H9 (cell line): ENCODE measurements around the gene SYNE2. TPM values are rescaled to one million over a fixed set of nuclear protein-coding genes. Genes with fewer than 3 reads are reported as not detected.

ENCODE experiments used
- DNase-seq: peaks from one replicate; pipeline ENCODE4 v3.0.0-alpha.2; 2017
- H2AFZ ChIP-seq: one replicate; pipeline ENCODE4 v1.6.1; 2013; ENCODE audit warnings: mild to moderate bottlenecking, low read length, control low read depth, moderate library complexity
- H2AK5ac ChIP-seq: 2 replicates; pipeline ENCODE4 v1.6.1; 2013; ENCODE audit warnings: low read length, control low read depth, mixed read lengths; ENCODE audit not compliant: insufficient read length
- H2BK120ac ChIP-seq: one replicate; pipeline ENCODE4 v1.6.1; 2013; ENCODE audit warnings: low read depth, mild to moderate bottlenecking, low read length, control low read depth, inconsistent platforms; ENCODE audit not compliant: poor library complexity, severe bottlenecking
- H2BK12ac ChIP-seq: 2 replicates; pipeline ENCODE4 v1.6.1; 2013; ENCODE audit warnings: low read length, control low read depth, mixed read lengths, low read depth; ENCODE audit not compliant: insufficient read length
- H2BK15ac ChIP-seq: 2 replicates; pipeline ENCODE4 v1.6.1; 2013; ENCODE audit warnings: low read depth, low read length, control low read depth
- H2BK20ac ChIP-seq: one replicate; pipeline ENCODE4 v1.6.1; 2013; ENCODE audit warnings: low read depth, mild to moderate bottlenecking, low read length, control low read depth, inconsistent platforms; ENCODE audit not compliant: poor library complexity, severe bottlenecking
- H2BK5ac ChIP-seq: 2 replicates; pipeline ENCODE4 v1.6.1; 2013; ENCODE audit warnings: low read length, control low read depth, mixed read lengths; ENCODE audit not compliant: insufficient read length
- H3K14ac ChIP-seq: 2 replicates; pipeline ENCODE4 v1.6.1; 2013; ENCODE audit warnings: low read length, control low read depth; ENCODE audit not compliant: insufficient read depth
- H3K18ac ChIP-seq: 2 replicates; pipeline ENCODE4 v1.6.1; 2013; ENCODE audit warnings: low read depth, mild to moderate bottlenecking, mixed read lengths, low read length, control low read depth; ENCODE audit not compliant: insufficient read length
- H3K23ac ChIP-seq: 2 replicates; pipeline ENCODE4 v1.6.1; 2013; ENCODE audit warnings: low read length, control low read depth, mixed read lengths, low read depth; ENCODE audit not compliant: insufficient read length
- H3K23me2 ChIP-seq: 2 replicates; pipeline ENCODE4 v1.6.1; 2013; ENCODE audit warnings: low read depth, mild to moderate bottlenecking, mixed read lengths, low read length, control low read depth; ENCODE audit not compliant: insufficient read length, poor library complexity, severe bottlenecking
- H3K27ac ChIP-seq: 2 replicates; pipeline ENCODE4 v1.5.1; 2013; ENCODE audit warnings: low read length, control low read depth, mixed read lengths, low read depth; ENCODE audit not compliant: insufficient read length
- H3K27me3 ChIP-seq: 2 replicates; pipeline ENCODE4 v1.6.1; 2013; ENCODE audit warnings: low read length, control low read depth, inconsistent platforms; ENCODE audit not compliant: insufficient read depth
- H3K4ac ChIP-seq: 2 replicates; pipeline ENCODE4 v1.6.1; 2013; ENCODE audit warnings: low read depth, mild to moderate bottlenecking, control low read depth, inconsistent platforms, low read length, moderate library complexity
- H3K4me1 ChIP-seq: 2 replicates; pipeline ENCODE4 v1.6.1; 2013; ENCODE audit warnings: low read length, control low read depth, inconsistent platforms; ENCODE audit not compliant: insufficient read depth
- H3K4me2 ChIP-seq: 2 replicates; pipeline ENCODE4 v1.6.1; 2013; ENCODE audit warnings: low read length, control low read depth, mixed read lengths; ENCODE audit not compliant: insufficient read length, insufficient read depth
- H3K56ac ChIP-seq: 2 replicates; pipeline ENCODE4 v1.6.1; 2013; ENCODE audit warnings: low read depth, mild to moderate bottlenecking, mixed read lengths, low read length, control low read depth; ENCODE audit not compliant: insufficient read length
- H3K79me1 ChIP-seq: 2 replicates; pipeline ENCODE4 v1.6.1; 2013; ENCODE audit warnings: low read depth, mild to moderate bottlenecking, moderate library complexity, low read length, control low read depth, inconsistent platforms; ENCODE audit not compliant: insufficient read depth, poor library complexity, severe bottlenecking
- H3K79me2 ChIP-seq: 2 replicates; pipeline ENCODE4 v1.6.1; 2013; ENCODE audit warnings: low read length, control low read depth, inconsistent platforms; ENCODE audit not compliant: insufficient read depth
- H3K9ac ChIP-seq: 2 replicates; pipeline ENCODE4 v1.6.1; 2013; ENCODE audit warnings: low read length, control low read depth, mixed read lengths; ENCODE audit not compliant: insufficient read length; ENCODE audit errors: extremely low read depth
- H3K9me3 ChIP-seq: one replicate; pipeline ENCODE4 v1.6.1; 2013; ENCODE audit warnings: low read depth, low read length, inconsistent platforms; ENCODE audit not compliant: control insufficient read depth
- H3T11ph ChIP-seq: one replicate; pipeline ENCODE4 v1.6.1; 2013; ENCODE audit warnings: mild to moderate bottlenecking, low read length, control low read depth, inconsistent platforms
- H4K20me1 ChIP-seq: one replicate; pipeline ENCODE4 v1.6.1; 2013; ENCODE audit not compliant: control insufficient read depth, insufficient read length, insufficient read depth
- H4K5ac ChIP-seq: 2 replicates; pipeline ENCODE4 v1.6.1; 2013; ENCODE audit warnings: low read depth, mild to moderate bottlenecking, mixed read lengths, low read length, control low read depth; ENCODE audit not compliant: insufficient read length
- H4K8ac ChIP-seq: replicated peaks from 2 replicates; pipeline ENCODE4 v1.6.1; 2013; ENCODE audit warnings: low read length, control low read depth, mixed read lengths, low read depth; ENCODE audit not compliant: insufficient read length
- H4K91ac ChIP-seq: 2 replicates; pipeline ENCODE4 v1.6.1; 2013; ENCODE audit warnings: low read depth, mild to moderate bottlenecking, moderate library complexity, mixed read lengths, low read length, control low read depth; ENCODE audit not compliant: insufficient read length
- H3K27ac Mint-ChIP-seq, 3 experiments: 2 replicates in 2 of 3; 3 replicates in 1 of 3; pipeline ENCODE4 v1.8.0; 2020 to 2021; ENCODE audit warnings: mixed read lengths in 3 of 3, mild to moderate bottlenecking in 1 of 3, moderate library complexity in 1 of 3
- H3K27me3 Mint-ChIP-seq: 2 replicates; pipeline ENCODE4 v1.8.0; 2021; ENCODE audit warnings: low read depth, mild to moderate bottlenecking, moderate library complexity, mixed read lengths
- H3K36me3 Mint-ChIP-seq, 3 experiments: 2 replicates in 2 of 3; 3 replicates in 1 of 3; pipeline ENCODE4 v1.8.0; 2020 to 2021; ENCODE audit warnings: low read depth in 3 of 3, mixed read lengths in 3 of 3; ENCODE audit not compliant: insufficient read depth in 1 of 3
- H3K4me1 Mint-ChIP-seq, 2 experiments: 2 replicates each; pipeline ENCODE4 v1.8.0; 2020; ENCODE audit warnings: mixed read lengths in 2 of 2
- H3K4me3 Mint-ChIP-seq, 2 experiments: 2 replicates in 1 of 2; 3 replicates in 1 of 2; pipeline ENCODE4 v1.8.0; 2020 to 2021; ENCODE audit warnings: mild to moderate bottlenecking in 2 of 2, mixed read lengths in 2 of 2, moderate library complexity in 1 of 2
- H3K9me3 Mint-ChIP-seq, 2 experiments: 2 replicates in 1 of 2; 3 replicates in 1 of 2; pipeline ENCODE4 v1.8.0; 2020; ENCODE audit warnings: mild to moderate bottlenecking in 2 of 2, mixed read lengths in 2 of 2, moderate library complexity in 1 of 2
- WGBS: extraction: QIAGEN DNeasy Blood & Tissue Kit; methylation state at CpG from one replicate; pipeline ENCODE4 v1.1.7; 2013; ENCODE audit warnings: missing lambda C conversion rate, low lambda C conversion rate, mixed read lengths; ENCODE audit not compliant: insufficient read length; ENCODE audit errors: extremely low coverage; 5-methylcytosine and 5-hydroxymethylcytosine counted together
- total RNA-seq: library from RNA; stranded (reverse); gene quantifications from 2 replicates; pipeline ENCODE4 v1.2.1, GENCODE V29; 2021
- TF ChIP-seq, protein P1 (sequence below): fragments of 200-600 bp; sonication (generic); conservative IDR thresholded peaks from 3 replicates; pipeline ENCODE4 v1.8.0; 2021; ENCODE audit warnings: antibody characterized with exemption, mild to moderate bottlenecking

SYNE2 gene
- total RNA-seq, 1 experiment from 2014 or later = 43.3 TPM

DNA sequence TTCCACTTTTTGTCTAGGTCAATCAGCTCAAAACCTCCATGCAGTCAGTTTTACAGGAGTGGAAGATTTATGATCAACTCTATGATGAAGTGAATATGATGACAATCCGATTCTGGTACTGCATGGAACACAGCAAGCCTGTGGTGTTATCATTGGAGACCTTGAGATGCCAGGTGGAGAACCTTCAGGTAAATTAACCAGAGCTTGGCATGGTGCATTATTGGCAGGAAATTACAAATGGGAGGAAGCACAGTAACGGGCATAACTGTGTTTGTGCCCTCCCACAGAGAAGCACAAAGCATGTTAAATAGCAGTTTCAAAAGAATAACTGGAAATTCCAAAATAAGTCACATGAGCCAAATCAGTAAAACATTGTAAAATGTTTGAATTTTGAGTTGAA lies 305.8 kb downstream of the SYNE2 start:
- Histone ChIP-seq H4K91ac (no peak overlapping the region), H3K4me2 (no peak overlapping the region), H3K56ac (no peak overlapping the region), H2BK120ac (no peak overlapping the region), H4K20me1 (no peaks in the 10 kb centered on the region), H2BK5ac (no peak overlapping the region), H3K27ac (no peak overlapping the region), H3T11ph (no peak overlapping the region), H3K4ac (no peak overlapping the region), H3K79me2 (no peaks in the 10 kb centered on the region), H3K4me1 (no peaks in the 10 kb centered on the region), H4K8ac (no peak overlapping the region), H3K79me1 (no peaks in the 10 kb centered on the region), H2AFZ (no peak overlapping the region), H2BK15ac (no peak overlapping the region), H2BK12ac (no peak overlapping the region), H3K9me3 (no peaks in the 10 kb centered on the region), H2AK5ac (no peak overlapping the region), H3K23me2 (no peaks in the 10 kb centered on the region), H3K14ac (no peak overlapping the region), H3K27me3 (no peaks in the 10 kb centered on the region), H4K5ac (no peak overlapping the region), H2BK20ac (no peak overlapping the region), H3K9ac (no peak overlapping the region), H3K18ac (no peak overlapping the region), H3K23ac (no peak overlapping the region)
- H3K27ac Mint-ChIP-seq = no peak overlapping the region
- no peaks in the 10 kb centered on the region for H3K27me3 Mint-ChIP-seq
- WGBS = no CpG with 5 or more reads among the region's 2 CpGs
- H3K36me3 Mint-ChIP-seq = peaks cover 0 to 24% (median 18%) of the 10 kb centered on the region in 3 experiments; a peak in 6 of 7 replicates
- 0 out of 4 replicates have a peak, but pooled peaks cover 0 to 2% of the 10 kb centered on the region in 2 experiments for H3K4me1 Mint-ChIP-seq
- no peaks in the 10 kb centered on the region; a peak in 1 of 5 replicates for H3K9me3 Mint-ChIP-seq
- no peak for DNase-seq
- no peak overlapping the region for H3K4me3 Mint-ChIP-seq
- TF ChIP-seq, protein P1, sequence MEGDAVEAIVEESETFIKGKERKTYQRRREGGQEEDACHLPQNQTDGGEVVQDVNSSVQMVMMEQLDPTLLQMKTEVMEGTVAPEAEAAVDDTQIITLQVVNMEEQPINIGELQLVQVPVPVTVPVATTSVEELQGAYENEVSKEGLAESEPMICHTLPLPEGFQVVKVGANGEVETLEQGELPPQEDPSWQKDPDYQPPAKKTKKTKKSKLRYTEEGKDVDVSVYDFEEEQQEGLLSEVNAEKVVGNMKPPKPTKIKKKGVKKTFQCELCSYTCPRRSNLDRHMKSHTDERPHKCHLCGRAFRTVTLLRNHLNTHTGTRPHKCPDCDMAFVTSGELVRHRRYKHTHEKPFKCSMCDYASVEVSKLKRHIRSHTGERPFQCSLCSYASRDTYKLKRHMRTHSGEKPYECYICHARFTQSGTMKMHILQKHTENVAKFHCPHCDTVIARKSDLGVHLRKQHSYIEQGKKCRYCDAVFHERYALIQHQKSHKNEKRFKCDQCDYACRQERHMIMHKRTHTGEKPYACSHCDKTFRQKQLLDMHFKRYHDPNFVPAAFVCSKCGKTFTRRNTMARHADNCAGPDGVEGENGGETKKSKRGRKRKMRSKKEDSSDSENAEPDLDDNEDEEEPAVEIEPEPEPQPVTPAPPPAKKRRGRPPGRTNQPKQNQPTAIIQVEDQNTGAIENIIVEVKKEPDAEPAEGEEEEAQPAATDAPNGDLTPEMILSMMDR = no peak
